HL-60/S4 treated with phorbol 12-myristate 13-acetate at 8.2 ng/mL for 4 days and 3 days (cell line): ENCODE results near the gene THSD4.

Source experiments
- in situ Hi-C: fragments of 300-500 bp; cut with MboI; formaldehyde crosslinking; loops from 2 replicates; pipeline ENCODE4 v1.15.0; 2022; ENCODE audit warnings: low sequenced_read_pairs

The THSD4 gene

GRCh38 chr15:71097890-71098289 is 17.4 kb upstream of the THSD4 start:
- in situ Hi-C loops, result no loop called here

- in situ Hi-C loops, result no loop called here
Measured at GRCh38 chr15:71098920-71099319, 16.4 kb upstream of the THSD4 start.

GRCh38 chr15:71103102-71103676 is 12.1 kb upstream of the THSD4 start:
- in situ Hi-C loops, result no loop called here

- in situ Hi-C loops, result no loop called here
Measured at GRCh38 chr15:71104636-71105035, 10.6 kb upstream of the THSD4 start.

GRCh38 chr15:71105444-71105843 is 9.8 kb upstream of the THSD4 start:
- in situ Hi-C loops, result no loop called here

- in situ Hi-C loops, result no loop called here
Measured at GRCh38 chr15:71106802-71107500, 8.3 kb upstream of the THSD4 start.

GRCh38 chr15:71107501-71107815 is 7.8 kb upstream of the THSD4 start:
- in situ Hi-C loops, result no loop called here

- in situ Hi-C loops, result no loop called here
Measured at GRCh38 chr15:71109130-71109529, 6.1 kb upstream of the THSD4 start.

- in situ Hi-C loops, result no loop called here
Measured at GRCh38 chr15:71109905-71110304, 5.4 kb upstream of the THSD4 start.

GRCh38 chr15:71110405-71111180 is 4.7 kb upstream of the THSD4 start:
- in situ Hi-C loops, result no loop called here

GRCh38 chr15:71111181-71111565 is 4.1 kb upstream of the THSD4 start:
- in situ Hi-C loops, result no loop called here

- in situ Hi-C loops, result no loop called here
Measured at GRCh38 chr15:71111950-71112349, 3.3 kb upstream of the THSD4 start.

GRCh38 chr15:71112429-71112828 is 2.8 kb upstream of the THSD4 start:
- in situ Hi-C loops, result no loop called here

- in situ Hi-C loops, result no loop called here
Measured at GRCh38 chr15:71114066-71114680, 1.1 kb upstream of the THSD4 start.

- in situ Hi-C loops, result no loop called here
Measured at GRCh38 chr15:71115567-71116351, 488 bp downstream of the THSD4 start.

- in situ Hi-C loops, result no loop called here
Measured at GRCh38 chr15:71116366-71116765, 1.1 kb downstream of the THSD4 start.

- in situ Hi-C loops, result no loop called here
Measured at GRCh38 chr15:71116942-71117341, 1.7 kb downstream of the THSD4 start.

GRCh38 chr15:71117714-71118305 is 2.5 kb downstream of the THSD4 start:
- in situ Hi-C loops, result no loop called here

GRCh38 chr15:71118345-71118744 is 3.1 kb downstream of the THSD4 start:
- in situ Hi-C loops, result no loop called here

- in situ Hi-C loops, result no loop called here
Measured at GRCh38 chr15:71118881-71119632, 3.8 kb downstream of the THSD4 start.
